NCI-H1105 (cell line): ENCODE measurements around the gene NEK10.
"Not testable (repeated sequence)": the region's sequence is repeated elsewhere in the genome, so short reads cannot be mapped to it uniquely, and the experiment has no call there.

Source experiments
- DNase-seq: peaks from one replicate; lab custom pipeline; 2025; lab: John Stamatoyannopoulos, UW

NEK10 gene

GRCh38 chr3:27312044-27312668 is 57.0 kb downstream of the NEK10 start:
- peak; percentile 26 for DNase-seq

DNA sequence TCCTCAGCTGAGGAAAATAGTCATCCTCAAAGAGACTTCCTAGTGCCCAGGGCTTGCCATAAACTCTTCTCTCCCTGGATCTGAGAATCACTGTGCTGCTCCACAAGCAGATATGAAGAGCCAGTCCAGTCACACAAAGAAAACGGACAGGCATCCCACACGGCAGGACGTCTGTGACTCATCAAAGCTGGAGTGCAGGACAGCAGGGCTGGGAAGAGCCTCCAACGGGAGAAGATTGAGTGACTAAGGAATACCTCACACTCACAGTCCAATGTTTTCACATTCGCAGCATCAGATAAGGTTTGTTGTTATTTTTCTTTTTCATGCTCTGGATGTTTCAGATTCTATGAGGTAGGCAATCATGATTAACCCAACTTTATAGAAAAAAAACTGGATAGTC is 57.8 kb downstream of the NEK10 start:
- DNase-seq = no peak

DNA sequence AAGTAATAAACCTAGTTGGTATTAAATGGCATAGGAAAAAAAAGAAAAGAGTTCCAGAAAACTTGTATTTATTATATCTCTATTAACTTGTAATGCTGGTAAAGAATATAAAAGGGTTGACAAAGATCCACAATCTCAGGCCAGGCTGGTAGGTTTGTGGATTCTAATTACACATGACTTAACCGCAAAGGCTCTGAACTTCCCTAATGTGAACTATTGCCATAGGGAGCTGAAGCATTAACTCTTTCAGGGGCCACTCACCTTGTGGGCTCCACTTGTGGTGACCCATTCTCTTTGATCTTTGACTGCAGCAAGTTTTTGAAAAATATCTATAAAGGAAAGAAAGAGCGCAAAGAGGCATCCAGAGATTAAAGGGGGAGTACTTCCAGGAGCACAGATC is 58.5 kb downstream of the NEK10 start:
- DNase-seq = no peak

DNA sequence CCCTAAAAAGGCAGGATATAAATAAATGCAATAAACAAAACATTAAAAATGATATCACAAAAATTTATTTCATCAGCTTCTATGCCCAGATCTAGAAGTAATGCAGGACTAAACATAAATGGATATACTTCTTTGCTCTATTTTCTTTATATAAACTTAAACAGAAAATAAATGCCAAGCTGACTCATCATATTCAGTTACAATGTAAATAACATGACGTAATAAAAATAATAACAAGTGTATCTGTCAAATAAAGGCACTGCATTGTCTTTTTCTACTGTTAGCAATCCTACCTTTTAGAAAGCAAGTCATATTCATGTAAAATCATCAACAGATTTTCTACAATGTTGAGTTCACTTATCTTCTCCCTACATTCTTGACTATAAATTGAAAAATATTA is 61.6 kb downstream of the NEK10 start:
- DNase-seq = no peak

DNA sequence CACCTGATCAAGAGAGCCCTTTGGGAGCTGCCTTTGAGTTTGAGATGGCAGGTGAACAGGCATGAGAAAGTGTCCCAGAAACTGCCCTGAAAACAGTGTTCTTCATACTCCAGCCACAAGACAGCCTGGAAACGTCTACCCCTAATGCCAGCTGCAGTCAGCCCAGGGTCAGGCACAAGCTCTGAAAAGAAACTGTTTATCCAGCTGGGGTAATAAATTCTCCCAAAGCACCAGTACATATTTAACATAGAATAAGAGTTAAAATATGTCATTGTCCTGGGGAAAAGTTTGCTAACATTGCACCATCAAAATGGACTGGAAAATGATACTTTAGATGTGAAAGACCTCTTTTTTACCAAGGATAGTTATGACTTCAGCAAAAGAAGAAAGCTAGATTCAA is 66.3 kb downstream of the NEK10 start:
- no peak for DNase-seq

DNA sequence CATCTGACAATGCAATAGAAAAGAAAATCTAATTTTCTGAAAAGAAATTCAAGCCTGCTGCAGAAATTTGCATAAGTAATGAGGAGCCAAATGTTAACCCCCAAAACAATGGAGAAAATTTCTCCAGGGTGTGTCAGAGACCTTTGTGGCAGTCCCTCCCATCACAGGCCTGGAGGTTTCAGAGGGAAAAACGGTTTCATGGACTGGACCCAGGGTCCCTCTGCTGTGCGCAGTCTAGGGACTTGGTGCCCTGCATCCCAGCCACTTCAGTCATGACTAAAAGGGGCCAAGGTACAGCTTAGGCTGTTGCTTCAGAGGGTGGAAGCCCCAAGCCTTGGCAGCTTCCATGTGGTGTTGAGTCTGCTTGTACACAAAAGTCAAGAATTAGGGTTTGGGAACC is 70.2 kb downstream of the NEK10 start:
- not testable (repeated sequence) for DNase-seq

- no peak for DNase-seq
These were observed 75.2 kb downstream of the NEK10 start for GRCh38 chr3:27293939-27294338.

GRCh38 chr3:27290760-27291159 is 78.4 kb downstream of the NEK10 start:
- DNase-seq = no peak

- DNase-seq = no peak
These were observed 79.3 kb downstream of the NEK10 start for GRCh38 chr3:27289769-27290413.

- DNase-seq = no peak
These were observed 82.1 kb downstream of the NEK10 start for GRCh38 chr3:27287052-27287451.

- not testable (repeated sequence) for DNase-seq
These were observed 82.7 kb downstream of the NEK10 start for GRCh38 chr3:27286467-27286866.

GRCh38 chr3:27285668-27286067 is 83.5 kb downstream of the NEK10 start:
- DNase-seq = no peak

- DNase-seq = no peak
These were observed 87.5 kb downstream of the NEK10 start for GRCh38 chr3:27281671-27282150.

DNA sequence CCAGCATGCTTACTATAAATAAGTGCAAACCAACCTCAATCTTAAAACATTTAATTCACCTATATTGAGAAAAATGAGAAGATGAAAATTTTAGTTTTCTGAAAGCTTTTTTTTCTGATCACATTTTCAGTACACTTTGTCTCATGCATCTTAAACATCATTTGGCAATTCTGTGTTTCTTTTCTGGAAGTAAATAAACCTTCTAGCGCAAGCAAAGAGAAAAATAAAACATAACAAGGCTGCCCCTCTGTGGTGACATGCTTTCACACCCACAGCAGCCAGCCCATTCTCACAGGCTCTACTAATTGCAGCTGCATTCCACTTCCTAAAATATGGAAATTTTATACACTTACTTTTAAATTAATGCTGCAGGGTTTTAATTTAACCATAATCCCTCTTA is 90.1 kb downstream of the NEK10 start:
- no peak for DNase-seq

DNA sequence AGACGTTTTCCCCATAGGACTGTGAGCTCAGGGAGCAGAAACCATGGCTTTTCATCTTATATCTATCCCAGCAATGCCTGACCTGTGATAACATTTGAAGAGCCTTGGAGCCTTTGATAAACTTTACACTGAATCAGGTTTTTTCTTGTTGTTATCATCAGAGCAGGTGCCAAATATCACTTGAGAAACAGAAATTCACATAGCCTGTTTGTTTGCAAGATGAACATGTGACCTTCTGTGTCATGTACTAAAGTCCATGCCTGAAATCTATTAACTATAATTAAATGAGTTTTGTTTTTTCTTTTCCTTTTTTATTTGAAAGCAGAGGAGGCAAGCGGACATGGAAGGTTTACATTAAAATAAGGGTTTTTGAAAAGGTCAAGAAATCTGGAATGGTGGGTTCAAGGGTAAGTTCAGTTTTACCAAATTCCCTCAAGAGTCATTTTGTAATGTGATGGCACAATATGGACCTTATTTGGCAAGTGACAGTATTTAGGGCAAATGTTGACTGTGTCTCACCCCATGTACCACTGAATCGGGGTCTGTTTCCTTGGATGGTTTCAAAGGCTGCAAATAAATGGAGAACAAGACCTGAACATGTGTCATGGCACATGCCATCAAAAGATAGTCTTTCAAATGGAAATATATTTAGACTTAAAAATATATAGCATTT is 90.7 kb downstream of the NEK10 start:
- no peak for DNase-seq

DNA sequence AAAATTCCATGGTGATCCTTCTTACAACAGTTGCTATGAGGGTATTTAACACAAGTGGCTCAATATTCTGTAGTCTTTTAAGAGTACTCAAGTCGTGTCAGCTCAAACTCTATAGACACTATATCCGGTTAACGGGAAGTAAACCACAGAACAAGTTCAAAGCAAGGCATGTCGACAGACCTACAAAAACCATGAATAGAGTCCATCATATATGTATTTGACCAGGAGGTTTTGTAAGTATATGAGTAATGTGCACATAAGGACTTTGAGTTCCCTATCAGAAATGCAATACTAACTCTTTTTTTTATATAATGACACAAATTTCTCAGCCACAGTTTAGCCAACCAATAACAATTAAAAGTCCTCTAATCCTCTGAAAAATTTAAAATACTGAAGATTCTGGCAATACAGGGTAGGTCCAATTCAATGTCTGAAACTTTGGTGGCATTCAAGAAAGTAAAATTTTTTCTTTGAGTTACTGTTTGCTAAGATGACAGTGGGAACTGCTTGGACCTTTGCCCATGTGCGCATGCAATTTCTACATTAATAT is 93.7 kb downstream of the NEK10 start:
- no peak for DNase-seq

DNA sequence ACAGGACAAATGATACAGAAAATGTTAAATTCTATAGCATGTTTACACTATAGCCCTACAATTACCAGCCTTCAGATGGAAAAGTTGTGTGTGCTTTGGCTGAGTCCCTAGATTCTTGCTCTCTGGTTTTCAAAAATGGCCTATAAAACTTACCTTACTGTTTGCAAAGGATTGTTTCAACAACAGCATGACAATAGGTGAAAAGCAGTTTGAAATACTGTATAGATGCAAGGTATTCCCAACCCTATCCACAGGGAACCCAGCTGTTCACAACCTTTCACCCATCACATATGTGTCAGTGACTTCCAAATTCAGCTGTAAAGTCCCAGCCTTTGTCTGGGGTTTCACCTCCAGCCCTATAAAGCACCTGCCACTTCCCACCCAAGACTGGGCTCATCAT is 97.3 kb downstream of the NEK10 start:
- no peak for DNase-seq

DNA sequence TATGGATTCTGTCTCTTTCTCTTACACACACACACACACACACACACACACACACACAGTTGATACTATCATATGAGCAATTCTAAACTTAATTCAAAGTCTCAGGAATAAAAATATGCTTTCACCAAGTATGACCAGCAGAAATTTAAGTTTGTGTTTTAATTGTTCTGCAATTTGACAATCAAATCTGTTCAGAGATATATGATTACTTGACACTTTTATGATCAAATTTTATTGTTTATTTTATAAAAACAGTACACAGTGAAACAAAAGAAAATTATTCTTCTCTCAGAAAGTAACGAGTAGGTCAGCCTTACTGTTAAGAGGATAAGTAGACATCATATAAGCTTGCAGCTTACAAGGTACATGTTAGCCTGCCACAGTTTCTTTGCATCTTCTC is 114.3 kb downstream of the NEK10 start:
- no peak for DNase-seq

DNA sequence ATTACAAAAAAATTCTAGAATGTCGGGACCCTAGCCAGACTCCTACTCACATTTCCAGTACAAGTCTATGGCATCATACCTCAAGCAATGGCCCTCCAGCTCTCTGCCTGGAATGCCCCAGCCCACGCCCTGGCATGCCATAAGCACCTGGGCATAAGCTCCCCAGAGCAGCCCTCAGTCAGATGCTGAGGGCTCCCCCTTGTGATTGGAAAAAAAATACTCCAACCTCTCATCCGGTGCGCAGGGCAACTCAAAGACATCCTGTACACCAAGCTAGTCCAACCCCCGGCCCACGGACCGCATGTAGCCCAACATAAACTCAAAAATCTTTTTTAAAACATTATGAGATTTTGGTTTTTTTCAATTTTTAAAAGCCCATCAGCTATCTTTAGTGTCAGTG is 115.4 kb downstream of the NEK10 start:
- DNase-seq = no peak

- DNase-seq = no peak
These were observed 115.8 kb downstream of the NEK10 start for GRCh38 chr3:27253391-27253790.

- no peak for DNase-seq
These were observed 116.5 kb downstream of the NEK10 start for GRCh38 chr3:27252646-27253045.

GRCh38 chr3:27244374-27244773 is 124.8 kb downstream of the NEK10 start:
- no peak for DNase-seq

GRCh38 chr3:27239951-27240350 is 129.2 kb downstream of the NEK10 start:
- DNase-seq = peak; percentile 76
